HG02870 (cell line): Measurements from ENCODE around the gene AMIGO2.

Experiments used
- ATAC-seq: cut with Tn5 transposase; IDR thresholded peaks from one replicate; pipeline ENCODE4 v1.9.1; 2021; ENCODE audit warnings: mild to moderate bottlenecking, moderate library complexity; ENCODE audit not compliant: unreplicated experiment

The AMIGO2 gene

DNA sequence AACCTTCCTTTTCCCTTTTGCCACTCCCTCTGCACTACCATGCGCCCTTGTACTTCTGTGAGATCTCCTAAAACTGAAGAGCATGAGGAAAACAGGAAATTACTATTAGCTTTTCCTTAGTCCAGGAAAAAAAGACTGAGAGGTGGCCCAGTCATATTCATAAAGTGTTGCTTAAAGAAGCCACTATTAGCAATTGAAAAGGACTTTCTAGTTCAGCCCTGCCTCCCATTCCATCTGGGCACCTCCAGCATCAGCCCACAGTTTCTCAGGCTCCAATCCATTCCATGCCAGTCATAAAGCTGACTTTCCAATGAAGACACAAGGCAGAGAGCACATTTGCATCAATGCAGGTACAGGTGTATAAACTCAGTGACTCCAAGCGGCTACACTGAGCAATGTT is 19.9 kb upstream of the AMIGO2 start:
- no peak for ATAC-seq

DNA sequence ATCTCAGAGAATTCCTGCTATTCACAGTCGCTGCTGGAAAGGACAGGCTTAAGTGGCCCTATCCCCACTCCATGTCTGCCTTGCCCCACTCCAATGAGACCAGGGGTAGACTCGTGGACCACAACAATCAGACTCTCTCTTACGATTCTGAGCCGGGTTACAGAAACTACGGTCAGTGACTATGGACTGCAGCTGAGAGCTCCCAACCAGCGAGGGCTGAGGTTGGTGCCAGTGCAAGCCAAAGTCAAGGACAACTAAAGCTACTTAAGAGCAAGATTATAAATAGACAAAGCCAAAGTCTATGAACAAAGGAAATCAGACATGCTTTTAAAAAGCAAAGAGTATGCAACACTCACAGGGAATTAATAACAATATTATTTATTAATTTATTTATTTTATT is 18.3 kb upstream of the AMIGO2 start:
- no peak for ATAC-seq

- ATAC-seq = no peak
These were observed 17.6 kb upstream of the AMIGO2 start for GRCh38 chr12:47097276-47097896.

- ATAC-seq = no peak
These were observed 15.9 kb upstream of the AMIGO2 start for GRCh38 chr12:47095446-47096236.

DNA sequence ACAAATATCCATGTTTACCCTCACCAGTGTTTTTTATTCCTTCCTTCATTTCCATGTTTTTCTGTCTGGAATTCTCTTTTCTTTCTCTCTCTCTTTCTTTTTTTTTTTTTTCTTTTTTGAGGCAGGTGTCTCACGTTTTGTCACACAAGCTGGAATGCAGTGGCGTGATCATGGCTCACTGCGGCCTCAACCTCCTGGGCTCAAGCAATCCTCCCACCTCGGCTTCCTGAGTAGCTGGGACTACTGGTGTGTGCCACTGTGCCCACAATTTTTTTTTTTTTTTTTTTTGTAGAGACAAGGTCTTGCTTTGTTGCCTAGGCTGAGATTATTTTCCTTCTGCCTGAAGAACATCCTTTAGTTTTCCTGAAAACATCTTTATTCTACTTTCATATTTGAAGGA is 15.0 kb upstream of the AMIGO2 start:
- ATAC-seq = no peak

- ATAC-seq = no peak
These were observed 11.2 kb upstream of the AMIGO2 start for GRCh38 chr12:47091009-47091408.

- no peak for ATAC-seq
These were observed 8.5 kb upstream of the AMIGO2 start for GRCh38 chr12:47088021-47088944.

DNA sequence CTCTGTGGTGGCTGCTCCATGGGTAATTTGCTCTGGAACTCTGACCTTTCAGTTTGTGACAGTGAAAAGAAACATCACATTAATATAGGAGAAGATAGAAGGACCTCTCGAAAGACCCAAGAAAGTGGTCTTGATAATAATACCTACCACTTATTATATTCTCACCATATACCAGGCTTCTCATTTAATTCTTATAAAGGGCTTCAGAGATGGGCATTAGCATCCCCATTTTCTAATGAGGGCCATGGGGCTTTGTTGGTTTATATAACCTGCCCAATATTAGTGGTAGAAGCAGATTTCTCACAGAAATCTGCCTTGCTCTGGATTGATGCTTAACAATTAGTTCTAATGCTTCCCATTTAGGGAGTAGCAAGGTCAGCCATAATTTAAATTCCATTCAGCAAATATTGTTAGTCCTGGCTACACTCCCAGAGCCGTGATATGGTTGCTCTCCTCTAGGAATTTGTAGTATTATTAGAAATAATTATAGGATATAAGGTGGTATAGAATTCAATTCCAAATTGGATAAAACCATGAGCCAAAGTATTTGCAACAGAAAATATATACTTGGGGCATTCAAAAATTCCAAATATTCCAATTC is 7.4 kb upstream of the AMIGO2 start:
- no peak for ATAC-seq

DNA sequence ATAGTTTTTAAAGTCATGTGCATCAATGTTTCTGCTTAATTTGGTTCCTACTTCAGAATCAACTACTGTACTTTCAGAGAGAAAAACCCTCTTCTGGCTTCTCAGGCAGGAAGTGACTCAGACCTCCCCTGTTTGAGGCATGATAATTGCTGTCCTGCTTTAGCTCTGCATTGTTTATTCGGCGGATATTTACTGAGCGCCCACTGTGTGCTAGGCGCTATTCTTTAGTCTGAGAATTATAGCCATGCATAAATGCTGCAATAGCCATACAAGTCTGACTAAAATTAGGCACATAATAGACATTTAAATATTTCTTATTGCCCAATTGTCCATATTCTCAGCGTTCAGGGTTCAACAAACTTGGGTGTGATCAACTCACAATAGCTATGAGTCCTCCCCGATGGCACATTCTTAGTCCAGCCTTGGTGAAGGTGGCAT is 6.1 kb upstream of the AMIGO2 start:
- no peak for ATAC-seq

DNA sequence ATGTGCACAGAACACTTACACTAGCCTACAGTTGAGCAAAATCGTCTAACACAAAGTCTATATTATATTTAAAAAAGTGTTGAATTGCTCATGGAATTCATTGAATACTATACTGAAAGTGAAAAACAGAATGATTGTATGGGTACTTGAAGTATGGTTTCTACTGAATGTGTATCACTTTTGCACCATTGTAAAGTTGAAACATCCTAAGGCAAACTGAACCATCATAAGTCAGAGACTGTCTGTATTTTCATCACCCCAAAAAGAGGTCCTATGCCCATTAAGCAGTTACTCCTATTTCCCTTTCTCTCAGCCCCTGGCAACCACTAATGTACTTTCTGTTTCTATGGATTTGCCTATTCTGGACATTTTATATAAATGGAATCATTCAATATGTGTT is 4.4 kb upstream of the AMIGO2 start:
- no peak for ATAC-seq

GRCh38 chr12:47082796-47083621 is 3.2 kb upstream of the AMIGO2 start:
- no peak for ATAC-seq

DNA sequence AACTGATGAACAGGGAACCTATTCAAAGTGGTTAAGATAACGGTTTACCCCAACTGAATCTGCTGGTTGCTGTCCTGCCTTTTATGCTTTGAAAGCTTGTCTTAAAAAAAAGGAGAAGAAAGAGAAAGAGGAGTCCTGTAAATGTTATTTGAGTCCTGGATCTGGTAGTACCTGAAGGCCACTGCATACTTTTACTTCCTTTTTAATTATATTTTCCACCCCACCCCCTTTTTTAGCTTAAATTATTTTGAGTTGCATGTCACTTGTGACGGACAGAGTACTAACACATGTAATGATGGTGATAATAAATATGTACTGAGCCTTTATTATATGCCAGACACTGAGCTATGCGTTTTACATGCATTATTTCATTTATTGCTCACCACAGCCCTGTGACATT is 2.5 kb upstream of the AMIGO2 start:
- no peak for ATAC-seq

GRCh38 chr12:47080725-47081502 is 1.2 kb upstream of the AMIGO2 start:
- no peak for ATAC-seq

GRCh38 chr12:47079981-47080724 is 394 bp upstream of the AMIGO2 start:
- peak; percentile 13 for ATAC-seq

GRCh38 chr12:47078733-47079467 is 859 bp downstream of the AMIGO2 start:
- ATAC-seq = no peak

GRCh38 chr12:47078086-47078395 is 1.7 kb downstream of the AMIGO2 start:
- no peak for ATAC-seq

- no peak for ATAC-seq
These were observed 2.3 kb downstream of the AMIGO2 start for GRCh38 chr12:47077206-47078085.
